ENCODE measurements around the gene DSCAML1.

DSCAML1 gene

GRCh38 chr11:117428856-117429229, 368.2 kb downstream of the DSCAML1 start:
- no peak for DNase-seq (ENCODE audit: low read depth, low spot score)

DNA sequence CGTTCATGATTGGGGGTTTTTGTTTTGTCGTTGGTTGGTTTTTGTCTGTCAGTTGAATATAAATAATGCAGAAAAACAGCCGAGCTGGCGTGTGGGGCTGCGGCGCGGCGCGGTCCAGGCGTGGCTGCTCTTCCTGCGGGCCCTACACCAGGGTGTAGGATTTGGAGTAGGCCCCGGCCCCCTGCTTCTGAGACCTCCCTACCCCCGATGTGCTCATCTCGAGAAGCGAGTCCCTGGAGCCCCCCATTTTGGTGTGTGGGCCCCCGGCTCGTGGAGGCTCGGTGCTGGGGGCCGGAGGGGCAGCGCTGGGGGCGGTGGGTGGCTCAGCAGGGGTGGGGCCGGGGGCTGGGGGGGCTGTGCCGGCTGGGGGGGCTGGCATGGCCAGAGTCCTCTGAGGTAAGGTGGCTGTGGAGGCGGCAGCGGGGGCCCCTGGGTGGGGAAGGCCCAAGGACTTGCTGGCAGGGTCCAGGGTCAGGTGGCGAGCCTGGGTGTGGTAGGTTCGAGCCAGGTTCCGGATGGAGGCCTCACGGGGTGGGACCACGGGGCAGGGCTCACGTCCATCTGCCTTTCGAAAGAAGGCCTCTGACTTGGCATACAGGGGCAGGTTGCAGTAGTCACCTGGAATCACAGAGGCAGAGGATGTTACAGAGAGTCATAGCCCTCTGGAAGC, 368.7 kb downstream of the DSCAML1 start:
- DNase-seq (ENCODE audit: low read depth, low spot score), result no peak

- DNase-seq (ENCODE audit: low read depth, low spot score), result no peak
Measured at GRCh38 chr11:117427356-117427874, 369.6 kb downstream of the DSCAML1 start.

GRCh38 chr11:117426941-117427340, 370.1 kb downstream of the DSCAML1 start:
- DNase-seq (ENCODE audit: low read depth, low spot score), result no peak

DNA sequence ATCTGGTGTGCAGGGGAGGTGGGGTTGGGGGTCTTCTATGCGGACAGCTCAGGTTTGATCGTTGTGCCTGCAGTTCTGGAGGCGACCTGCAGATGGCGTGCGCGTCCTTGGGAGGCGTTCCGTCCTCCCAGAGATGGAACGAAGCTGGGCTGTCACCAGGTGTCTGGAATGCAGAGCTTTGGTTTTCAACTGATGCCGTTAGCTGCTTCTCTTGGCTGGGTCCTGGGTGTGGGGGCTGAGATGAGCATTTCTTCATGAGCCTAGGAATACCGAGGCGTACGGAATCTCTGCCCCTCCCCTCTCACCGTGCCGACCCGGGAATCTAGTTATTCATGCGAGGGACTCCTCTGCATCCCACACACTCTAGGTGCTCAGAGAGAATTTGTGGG, 370.7 kb downstream of the DSCAML1 start:
- peak; percentile 87 for DNase-seq (ENCODE audit: low read depth, low spot score)

- DNase-seq (ENCODE audit: low read depth, low spot score), result no peak
Measured at GRCh38 chr11:117425679-117426296, 371.2 kb downstream of the DSCAML1 start.

- DNase-seq (ENCODE audit: low read depth, low spot score), result no peak
Measured at GRCh38 chr11:117424781-117425180, 372.2 kb downstream of the DSCAML1 start.

GRCh38 chr11:117423046-117423575, 373.9 kb downstream of the DSCAML1 start:
- DNase-seq (ENCODE audit: low read depth, low spot score), result no peak

GRCh38 chr11:117421476-117421875, 375.5 kb downstream of the DSCAML1 start:
- no peak for DNase-seq (ENCODE audit: low read depth, low spot score)

GRCh38 chr11:117421041-117421440, 376.0 kb downstream of the DSCAML1 start:
- no peak for DNase-seq (ENCODE audit: low read depth, low spot score)

DNA sequence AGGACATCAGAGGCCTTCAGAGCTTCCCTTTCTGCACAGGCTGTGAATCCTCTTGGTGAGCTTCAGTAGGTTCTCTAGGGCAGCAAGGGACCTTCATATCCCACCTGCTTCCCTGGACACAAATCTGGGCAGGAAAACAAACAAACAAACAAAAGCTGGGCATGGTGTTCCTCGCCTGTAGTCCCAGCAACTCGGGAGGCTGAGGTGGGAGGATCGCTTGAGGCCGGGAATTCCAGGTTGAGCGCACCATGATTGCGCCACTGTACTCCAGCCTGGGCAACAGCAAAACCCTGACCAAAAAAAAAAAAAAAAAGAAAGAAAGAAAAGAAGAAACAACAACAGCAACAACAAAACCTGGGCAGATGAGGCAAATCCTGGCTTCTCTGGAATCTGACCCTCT, 376.4 kb downstream of the DSCAML1 start:
- no peak for DNase-seq (ENCODE audit: low read depth, low spot score)

GRCh38 chr11:117420143-117420485, 376.9 kb downstream of the DSCAML1 start:
- no peak for DNase-seq (ENCODE audit: low read depth, low spot score)

DNA sequence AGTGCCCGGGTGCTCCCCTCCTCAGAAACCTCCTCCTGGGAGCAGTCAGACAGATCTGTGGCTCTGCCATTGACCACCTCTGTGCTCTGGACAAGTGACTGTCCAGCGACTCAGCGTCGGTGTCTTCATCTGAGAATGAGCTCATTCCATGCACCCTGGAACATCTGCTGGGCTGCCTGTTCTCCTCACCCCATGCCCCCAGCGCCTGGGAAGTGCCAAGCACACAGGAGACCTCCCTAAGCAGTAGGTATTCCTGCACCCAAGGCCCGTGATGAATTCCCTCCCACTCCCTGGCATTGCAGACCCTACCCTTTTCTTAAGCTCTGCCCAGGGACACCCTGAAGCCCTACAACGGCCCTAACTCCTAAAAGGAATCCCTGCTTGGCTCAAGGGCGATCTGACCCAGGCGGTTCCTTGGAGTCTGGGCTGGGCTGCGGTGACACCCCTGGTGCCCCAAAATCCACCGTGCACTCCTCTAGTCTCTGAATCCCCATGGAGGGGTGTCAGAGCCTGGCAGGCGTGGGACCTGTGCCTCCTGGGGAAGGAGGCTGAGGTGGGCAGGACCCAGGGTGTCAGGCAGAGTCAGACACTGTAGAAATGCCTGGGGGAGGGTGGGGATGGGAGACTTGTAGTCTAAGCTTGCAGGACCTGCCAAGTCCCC, 377.4 kb downstream of the DSCAML1 start:
- DNase-seq (ENCODE audit: low read depth, low spot score), result no peak

GRCh38 chr11:117418737-117419481, 378.1 kb downstream of the DSCAML1 start:
- no peak for DNase-seq (ENCODE audit: low read depth, low spot score)

DNA sequence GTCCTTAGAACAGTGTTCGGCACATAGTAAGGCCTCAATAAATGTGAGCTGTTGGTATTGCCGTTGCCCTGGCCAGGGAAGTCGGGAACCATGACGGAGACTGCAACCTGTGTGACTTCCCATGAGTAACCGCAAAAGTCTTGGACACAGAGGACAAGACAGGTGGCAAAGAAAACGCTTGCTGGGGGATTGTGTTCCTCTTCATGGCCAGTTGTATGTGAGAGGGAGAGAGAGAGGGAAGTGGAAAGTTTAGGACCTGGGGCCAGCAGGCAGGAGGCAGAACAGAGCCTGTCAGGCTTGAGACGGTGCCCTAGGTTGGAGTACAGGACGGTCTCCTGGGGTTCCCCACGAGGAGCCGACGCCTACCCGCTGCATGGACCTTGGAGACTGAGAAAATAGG, 379.2 kb downstream of the DSCAML1 start:
- no peak for DNase-seq (ENCODE audit: low read depth, low spot score)

GRCh38 chr11:117417342-117417741, 379.7 kb downstream of the DSCAML1 start:
- no peak for DNase-seq (ENCODE audit: low read depth, low spot score)

GRCh38 chr11:117415358-117415896, 381.6 kb downstream of the DSCAML1 start:
- DNase-seq (ENCODE audit: low read depth, low spot score), result no peak

DNA sequence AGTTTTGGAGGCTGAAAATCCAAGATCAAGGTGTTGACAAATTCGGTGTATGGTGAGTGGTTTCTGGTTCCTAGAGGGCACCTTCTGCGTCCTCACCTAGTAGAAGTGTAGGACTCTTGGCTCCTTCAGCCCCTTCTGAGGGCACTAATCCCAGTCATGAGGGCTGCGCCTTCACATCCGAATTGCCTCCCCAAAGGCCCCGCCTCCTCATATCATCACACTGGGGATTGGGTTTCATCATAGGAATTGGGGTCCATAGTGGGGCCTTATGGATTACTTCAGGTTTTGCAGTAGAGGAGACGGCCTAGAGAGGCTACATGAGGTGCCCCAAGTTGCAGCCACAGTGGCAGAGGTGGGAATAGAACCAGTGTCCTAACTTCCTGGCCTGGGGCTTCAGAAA, 382.3 kb downstream of the DSCAML1 start:
- DNase-seq (ENCODE audit: low read depth, low spot score), result no peak

DNA sequence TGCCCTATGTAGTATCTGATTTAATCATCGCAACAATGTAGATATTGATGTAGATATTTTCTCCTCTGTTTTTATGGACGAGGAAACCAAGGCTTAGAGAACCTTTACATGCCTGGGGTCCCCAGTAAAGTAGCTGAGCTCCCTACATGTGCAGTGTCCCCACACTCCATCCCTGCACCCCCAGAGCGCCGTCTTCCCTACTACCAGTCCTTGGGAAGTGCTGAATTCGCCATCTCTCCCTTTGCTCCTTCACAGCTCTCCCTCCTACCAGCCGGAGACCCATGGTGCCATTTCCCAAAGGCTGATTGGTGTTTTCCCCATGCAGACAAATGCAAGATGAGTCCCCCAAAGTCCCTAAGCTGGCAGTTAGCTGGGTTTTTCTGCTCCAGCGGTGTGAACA, 383.4 kb downstream of the DSCAML1 start:
- no peak for DNase-seq (ENCODE audit: low read depth, low spot score)

- no peak for DNase-seq (ENCODE audit: low read depth, low spot score)
Measured at GRCh38 chr11:117412653-117413275, 384.3 kb downstream of the DSCAML1 start.

DNA sequence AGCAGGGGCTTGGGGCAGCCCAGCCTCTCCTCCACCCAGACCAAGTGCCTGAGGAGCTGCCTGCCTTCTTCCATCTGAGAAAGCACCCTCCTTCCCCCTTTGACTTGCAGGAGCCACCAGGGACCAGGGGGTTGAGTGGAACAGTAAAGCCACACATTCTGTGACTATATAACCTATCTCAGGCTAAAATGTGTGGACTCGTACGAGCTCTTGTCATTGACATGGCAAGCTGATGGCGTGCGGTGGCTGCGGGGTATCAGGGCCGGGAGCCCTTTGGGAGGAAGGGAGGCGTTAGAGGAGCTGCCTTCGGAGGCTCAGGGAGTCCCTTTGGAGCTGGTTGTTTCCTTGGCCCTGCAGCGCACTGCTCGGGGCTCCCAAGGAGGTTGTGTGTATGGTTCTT, 384.8 kb downstream of the DSCAML1 start:
- DNase-seq (ENCODE audit: low read depth, low spot score), result no peak
